NB4 (cell line): ENCODE results near the gene PRKG1.

ENCODE experiments used
- DNase-seq: peaks from one replicate; pipeline ENCODE4 v3.0.0; 2010; ENCODE audit warnings: low read depth
- H3K4me3 ChIP-seq: one replicate; pipeline ENCODE4 v1.5.1; 2011; ENCODE audit warnings: mild to moderate bottlenecking, low read depth, low read length, moderate library complexity
- MYC ChIP-seq: IDR thresholded peaks from 2 replicates; pipeline ENCODE4 v1.6.1; 2011; ENCODE audit warnings: low read depth, low read length
- POLR2A ChIP-seq: IDR thresholded peaks from 2 replicates; pipeline ENCODE4 v1.6.1; 2011; ENCODE audit warnings: mild to moderate bottlenecking; ENCODE audit not compliant: insufficient read length; ENCODE audit errors: extremely low read depth
- TF ChIP-seq, protein P1 (sequence below): IDR thresholded peaks from 2 replicates; pipeline ENCODE4 v1.6.1; 2011; ENCODE audit warnings: low read depth, low read length
- TF ChIP-seq, protein P2 (sequence below): IDR thresholded peaks from one replicate; pipeline ENCODE4 v1.5.1; 2012; ENCODE audit warnings: low read depth, low read length

Gene PRKG1

DNA sequence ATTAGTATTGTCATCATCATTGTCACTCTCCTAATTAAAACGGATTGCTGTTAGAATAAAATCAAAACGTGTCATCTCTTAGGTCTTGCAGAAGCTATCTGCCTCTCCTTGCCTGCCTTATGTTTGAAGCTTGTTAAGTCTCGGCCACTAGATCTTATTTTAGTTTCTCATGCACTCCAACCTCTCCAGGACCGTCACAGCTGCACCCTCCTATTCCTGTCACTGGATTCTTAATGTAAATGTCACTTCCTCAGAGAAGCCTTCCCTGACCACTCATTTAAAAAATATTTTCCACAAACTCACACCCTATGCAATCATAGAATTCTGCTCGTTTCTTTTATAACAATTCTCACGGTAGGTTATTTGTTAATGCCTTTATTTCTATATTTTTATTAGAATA lies 1135.9 kb downstream of the PRKG1 start:
- DNase-seq, result no peak
- H3K4me3 ChIP-seq, result no peak overlapping the region
- TF ChIP-seq MYC (no peak), POLR2A (no peak)
- TF ChIP-seq, protein P1, sequence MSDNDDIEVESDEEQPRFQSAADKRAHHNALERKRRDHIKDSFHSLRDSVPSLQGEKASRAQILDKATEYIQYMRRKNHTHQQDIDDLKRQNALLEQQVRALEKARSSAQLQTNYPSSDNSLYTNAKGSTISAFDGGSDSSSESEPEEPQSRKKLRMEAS, result no peak
- TF ChIP-seq, protein P2, sequence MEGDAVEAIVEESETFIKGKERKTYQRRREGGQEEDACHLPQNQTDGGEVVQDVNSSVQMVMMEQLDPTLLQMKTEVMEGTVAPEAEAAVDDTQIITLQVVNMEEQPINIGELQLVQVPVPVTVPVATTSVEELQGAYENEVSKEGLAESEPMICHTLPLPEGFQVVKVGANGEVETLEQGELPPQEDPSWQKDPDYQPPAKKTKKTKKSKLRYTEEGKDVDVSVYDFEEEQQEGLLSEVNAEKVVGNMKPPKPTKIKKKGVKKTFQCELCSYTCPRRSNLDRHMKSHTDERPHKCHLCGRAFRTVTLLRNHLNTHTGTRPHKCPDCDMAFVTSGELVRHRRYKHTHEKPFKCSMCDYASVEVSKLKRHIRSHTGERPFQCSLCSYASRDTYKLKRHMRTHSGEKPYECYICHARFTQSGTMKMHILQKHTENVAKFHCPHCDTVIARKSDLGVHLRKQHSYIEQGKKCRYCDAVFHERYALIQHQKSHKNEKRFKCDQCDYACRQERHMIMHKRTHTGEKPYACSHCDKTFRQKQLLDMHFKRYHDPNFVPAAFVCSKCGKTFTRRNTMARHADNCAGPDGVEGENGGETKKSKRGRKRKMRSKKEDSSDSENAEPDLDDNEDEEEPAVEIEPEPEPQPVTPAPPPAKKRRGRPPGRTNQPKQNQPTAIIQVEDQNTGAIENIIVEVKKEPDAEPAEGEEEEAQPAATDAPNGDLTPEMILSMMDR, result no peak

DNA sequence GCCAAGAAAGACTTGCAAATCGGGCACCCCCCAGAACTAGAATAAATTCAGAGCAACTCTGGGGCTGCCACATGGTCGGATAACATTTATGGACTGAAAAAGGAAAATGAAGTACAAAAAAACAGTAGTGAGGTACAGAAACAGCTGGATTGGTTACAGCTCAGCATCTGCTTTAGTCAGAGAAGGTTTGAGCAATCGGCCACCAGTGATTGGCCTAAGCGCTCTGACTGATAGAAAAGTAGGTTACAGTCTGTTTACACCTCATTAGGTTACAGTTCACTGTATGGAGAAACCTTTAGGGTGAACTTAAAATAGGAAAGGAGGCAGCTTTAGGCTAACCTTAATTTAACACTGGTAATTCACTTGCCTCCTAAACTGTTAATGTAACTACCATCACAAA lies 1137.8 kb downstream of the PRKG1 start:
- no peak for DNase-seq
- TF ChIP-seq, protein P1, result no peak
- TF ChIP-seq, protein P2, result no peak
- no peak for TF ChIP-seq MYC
- TF ChIP-seq POLR2A, result no peak
- no peak overlapping the region for H3K4me3 ChIP-seq

DNA sequence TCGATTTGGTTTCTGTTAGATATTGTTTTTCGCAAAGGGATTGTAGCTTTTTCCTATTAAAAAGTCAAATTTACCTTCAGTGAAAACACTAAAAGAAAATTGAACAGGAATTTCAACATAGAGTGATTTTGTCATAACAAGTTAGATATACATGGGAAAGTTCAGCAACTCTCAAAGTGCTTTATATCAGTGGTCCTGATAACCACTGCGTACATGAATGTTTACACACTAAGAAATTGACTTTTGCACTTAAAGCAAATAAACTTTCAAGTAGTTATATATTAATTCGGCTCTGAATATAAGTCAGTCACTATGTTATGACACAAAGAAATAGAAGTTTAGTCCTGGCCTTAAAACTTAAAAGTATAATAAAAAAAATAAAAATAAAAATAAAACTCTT lies 1138.5 kb downstream of the PRKG1 start:
- no peak overlapping the region for H3K4me3 ChIP-seq
- no peak for DNase-seq
- TF ChIP-seq, protein P1, result no peak
- TF ChIP-seq POLR2A, result no peak
- TF ChIP-seq, protein P2, result no peak
- TF ChIP-seq MYC, result no peak

DNA sequence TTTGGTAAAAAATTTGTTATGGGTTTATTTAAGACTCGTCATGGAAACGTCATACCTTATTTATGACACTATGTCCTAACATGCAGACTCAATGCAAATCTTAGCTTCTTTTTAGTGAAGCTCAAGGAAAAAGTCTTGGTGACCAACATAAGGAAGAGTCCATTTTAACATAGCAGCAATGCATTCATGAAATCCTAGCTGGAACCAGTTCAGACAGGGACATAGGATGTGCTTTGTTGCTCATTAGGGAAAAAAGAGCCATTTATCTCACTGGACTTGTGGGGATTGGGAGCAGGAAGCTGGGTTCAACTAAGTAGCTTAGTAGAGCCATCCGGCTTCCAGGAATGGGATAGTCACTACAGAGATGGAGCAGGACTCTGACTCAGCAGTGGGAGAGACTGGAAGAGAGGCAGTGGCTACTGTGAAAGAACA lies 1139.0 kb downstream of the PRKG1 start:
- no peak overlapping the region for H3K4me3 ChIP-seq

DNA sequence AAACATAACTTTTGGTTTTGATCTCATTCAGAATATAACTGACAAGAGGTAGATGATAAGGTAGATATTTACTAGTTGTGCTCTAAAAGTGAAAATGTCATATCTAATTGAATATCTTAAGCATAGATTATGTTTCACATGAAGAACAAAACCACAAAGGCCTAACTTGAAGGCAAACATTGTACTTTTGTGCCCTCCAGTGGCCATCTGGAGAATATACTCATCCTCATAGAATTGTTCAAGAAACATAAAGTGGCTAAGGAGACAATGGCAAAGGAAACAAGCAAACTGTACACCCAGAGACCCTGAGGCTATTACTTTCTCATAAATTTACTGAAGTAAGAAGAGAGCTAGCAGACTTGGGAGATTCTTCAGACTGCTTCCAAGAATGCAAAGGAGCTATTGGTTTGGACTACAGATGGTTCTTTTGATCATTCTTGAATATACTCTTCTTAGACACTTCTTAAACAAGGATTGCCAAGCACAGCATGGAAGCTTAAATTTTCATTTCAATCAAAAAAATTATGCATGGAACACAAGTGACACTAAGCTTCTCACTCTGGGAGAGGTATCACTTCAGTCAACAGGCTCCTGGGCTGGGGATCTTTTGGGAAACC lies 1141.6 kb downstream of the PRKG1 start:
- no peak overlapping the region for H3K4me3 ChIP-seq
- TF ChIP-seq MYC, result no peak
- TF ChIP-seq, protein P2, result peak; percentile 51
- DNase-seq, result peak; percentile 73

More for the DNA sequence above, 1139.0 kb downstream of the PRKG1 start:
- TF ChIP-seq, protein P2, result no peak
- TF ChIP-seq, protein P1, result no peak
- TF ChIP-seq POLR2A (no peak), MYC (no peak)
- DNase-seq, result no peak

DNA sequence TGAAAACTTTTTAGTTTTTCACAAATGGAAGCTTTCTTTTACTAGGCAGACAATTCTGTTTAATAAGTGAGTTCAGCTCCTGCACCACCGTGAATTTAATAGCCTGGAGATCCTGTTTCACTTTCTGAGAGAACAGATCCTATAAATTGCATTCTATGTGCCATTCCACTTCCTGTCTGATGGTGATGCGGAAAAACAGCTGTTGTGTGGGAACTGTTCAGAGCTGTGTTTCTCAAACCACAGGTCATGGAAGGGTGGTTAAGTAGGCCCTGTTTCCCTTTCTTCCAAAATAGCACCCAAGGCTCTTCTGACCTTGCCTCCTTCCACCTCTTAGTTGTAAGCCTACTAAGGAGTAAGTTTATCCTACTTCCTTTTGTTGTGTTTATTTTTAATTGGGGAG lies 1142.6 kb downstream of the PRKG1 start:
- peak; percentile 11 for DNase-seq
- H3K4me3 ChIP-seq, result no peak overlapping the region
- TF ChIP-seq, protein P1, result no peak
- TF ChIP-seq, protein P2, result no peak
- TF ChIP-seq POLR2A (no peak), MYC (no peak)
